NCI-H510A (cell line): ENCODE measurements around the gene NBPF11.
A peak's percentile ranks its signal among the peaks of the same experiment; 100 is the strongest.
"Not testable (repeated sequence)": the region's sequence is repeated elsewhere in the genome, so short reads cannot be mapped to it uniquely, and the experiment has no call there.

Experiments used
- DNase-seq: peaks from one replicate; lab custom pipeline; 2025; lab: John Stamatoyannopoulos, UW

The NBPF11 gene, protein sequence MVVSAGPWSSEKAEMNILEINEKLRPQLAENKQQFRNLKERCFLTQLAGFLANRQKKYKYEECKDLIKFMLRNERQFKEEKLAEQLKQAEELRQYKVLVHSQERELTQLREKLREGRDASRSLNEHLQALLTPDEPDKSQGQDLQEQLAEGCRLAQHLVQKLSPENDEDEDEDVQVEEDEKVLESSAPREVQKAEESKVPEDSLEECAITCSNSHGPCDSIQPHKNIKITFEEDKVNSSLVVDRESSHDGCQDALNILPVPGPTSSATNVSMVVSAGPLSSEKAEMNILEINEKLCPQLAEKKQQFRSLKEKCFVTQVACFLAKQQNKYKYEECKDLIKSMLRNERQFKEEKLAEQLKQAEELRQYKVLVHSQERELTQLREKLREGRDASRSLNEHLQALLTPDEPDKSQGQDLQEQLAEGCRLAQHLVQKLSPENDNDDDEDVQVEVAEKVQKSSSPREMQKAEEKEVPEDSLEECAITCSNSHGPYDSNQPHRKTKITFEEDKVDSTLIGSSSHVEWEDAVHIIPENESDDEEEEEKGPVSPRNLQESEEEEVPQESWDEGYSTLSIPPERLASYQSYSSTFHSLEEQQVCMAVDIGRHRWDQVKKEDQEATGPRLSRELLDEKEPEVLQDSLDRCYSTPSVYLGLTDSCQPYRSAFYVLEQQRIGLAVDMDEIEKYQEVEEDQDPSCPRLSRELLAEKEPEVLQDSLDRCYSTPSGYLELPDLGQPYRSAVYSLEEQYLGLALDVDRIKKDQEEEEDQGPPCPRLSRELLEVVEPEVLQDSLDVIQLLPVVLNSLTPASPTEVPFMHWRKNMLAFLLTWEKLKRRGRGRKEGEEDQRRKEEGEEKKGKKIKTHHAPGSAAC

DNA sequence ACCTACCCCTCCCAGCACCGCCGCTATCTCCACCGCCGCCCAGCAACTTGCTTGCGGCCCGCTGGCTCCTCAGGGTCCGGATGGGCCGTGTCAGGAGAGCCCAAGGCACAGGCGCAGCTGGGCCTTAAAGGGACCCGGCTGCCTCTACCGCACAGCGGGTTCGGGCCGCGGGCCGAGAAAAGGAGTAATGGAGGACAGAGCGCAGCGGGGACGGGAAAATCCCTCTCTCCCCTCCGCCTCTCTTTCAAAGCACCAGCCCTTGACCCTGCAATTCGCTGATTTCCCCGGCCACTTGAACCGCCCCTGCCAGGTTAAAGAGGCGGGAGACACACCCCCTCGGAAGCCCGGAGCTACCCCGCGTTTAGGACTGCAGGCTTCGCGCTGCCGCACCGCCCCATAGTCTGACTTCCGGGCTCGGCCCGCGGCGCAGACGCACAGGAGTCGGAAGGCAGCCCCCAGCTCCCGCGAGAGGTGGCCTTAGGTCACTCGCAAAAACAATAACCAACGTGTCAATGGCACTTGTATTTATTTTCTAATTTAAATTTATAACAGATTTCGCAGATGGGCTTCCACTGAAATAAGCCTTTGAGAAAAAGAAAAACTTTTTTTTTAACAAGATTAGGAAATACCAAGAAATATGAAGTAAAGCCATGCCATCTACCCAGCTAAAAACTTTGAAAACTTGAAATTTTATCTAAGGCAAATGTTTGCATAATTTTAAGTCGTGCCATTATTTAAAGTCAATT is at the start of gene NBPF11:
NBPF11 (minus strand) TSS at position 371 of the 746 bp plus-strand sequence. CDS start 25,278 bp downstream, outside the sequence.
- peak; percentile 76 for DNase-seq

DNA sequence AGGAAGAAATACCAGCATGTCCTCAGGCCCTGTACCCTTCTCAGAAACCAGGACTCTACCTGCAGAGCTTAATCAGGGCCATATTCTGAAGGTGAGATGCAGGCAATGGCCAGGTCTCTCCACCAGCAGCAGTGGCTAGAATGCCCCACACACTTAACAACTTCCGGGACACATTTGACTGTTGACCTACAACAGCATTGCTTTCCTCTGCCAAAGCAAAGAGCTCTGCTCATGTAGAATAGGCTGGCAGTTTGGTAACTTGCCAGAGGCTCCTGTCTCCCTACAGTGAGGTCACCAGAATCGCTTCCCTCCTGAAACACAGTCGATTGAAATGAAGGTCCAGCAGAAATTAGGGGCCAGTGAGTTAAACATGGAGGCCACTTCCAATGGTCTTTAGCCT is 45.3 kb upstream of the NBPF11 start:
- DNase-seq, result not testable (repeated sequence)

DNA sequence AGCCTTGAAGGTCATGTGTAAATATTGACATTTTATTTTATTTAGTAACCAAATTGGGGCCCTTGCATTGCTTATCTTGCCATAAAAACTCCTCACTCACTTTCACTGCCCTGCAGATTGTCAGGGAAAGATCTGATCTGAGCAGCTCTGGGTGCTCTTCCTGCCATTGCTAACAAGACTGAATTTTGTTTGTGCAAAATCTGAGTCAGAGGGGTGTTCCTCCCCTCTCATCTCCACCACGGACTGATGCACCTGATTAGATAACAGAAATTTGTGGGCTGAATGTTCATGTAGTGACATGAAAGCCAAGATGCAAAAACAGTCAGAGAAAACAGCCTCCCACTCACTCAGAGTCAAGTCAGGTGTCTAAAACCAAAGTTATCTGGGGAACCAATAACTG is 44.9 kb upstream of the NBPF11 start:
- not testable (repeated sequence) for DNase-seq

DNA sequence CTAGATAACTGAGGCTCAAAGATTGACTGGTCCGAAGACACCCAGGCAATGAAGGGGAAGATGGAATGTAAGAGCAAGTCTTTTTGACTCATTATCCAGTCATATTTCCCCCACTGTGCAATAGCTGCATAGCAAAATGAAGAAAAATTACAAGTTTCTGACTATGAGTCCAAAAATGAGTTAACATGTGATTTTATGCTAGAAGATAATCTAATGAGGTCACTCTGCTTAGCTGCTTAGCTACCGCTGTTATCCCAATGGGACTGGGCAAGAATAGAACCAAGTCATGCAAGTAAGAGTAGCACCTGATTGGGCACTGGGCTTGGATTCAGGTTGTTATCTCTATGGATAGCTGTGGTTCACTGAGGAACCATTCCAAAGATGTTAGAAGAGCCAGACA is 43.0 kb upstream of the NBPF11 start:
- DNase-seq, result not testable (repeated sequence)

DNA sequence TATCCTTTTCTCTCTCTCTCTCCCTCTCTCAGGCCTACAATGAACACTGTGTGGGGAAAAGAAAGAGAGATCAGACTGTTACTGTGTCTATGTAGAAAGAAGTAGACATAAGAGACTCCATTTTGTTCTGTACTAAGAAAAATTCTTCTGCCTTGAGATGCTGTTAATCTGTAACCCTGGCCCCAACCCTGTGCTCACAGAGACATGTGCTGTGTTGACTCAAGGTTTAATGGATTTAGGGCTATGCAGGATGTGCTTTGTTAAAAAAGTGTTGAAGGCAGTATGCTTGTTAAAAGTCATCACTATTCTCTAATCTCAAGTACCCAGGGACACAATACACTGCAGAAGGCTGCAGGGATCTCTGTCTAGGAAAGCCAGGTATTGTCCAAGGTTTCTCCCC is 36.7 kb upstream of the NBPF11 start:
- DNase-seq, result not testable (repeated sequence)

DNA sequence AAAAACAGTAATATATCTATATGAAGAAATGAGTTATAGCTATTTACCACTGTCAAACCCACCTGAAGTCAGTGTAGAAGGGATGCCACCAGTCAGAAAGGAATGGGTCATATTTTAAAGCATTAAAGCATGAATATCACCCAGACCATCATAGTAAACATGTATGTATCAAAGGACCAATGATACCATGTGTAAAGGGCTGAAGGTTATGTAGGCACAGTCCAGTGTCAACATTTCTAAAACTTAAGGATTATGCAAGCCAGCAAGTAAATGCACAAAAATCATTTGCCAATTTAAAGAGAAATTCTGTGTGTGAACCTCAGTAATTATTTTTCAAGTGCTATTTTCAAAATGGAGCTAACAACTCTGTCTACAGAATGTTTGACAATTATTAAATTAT is 26.6 kb upstream of the NBPF11 start:
- DNase-seq, result not testable (repeated sequence)

DNA sequence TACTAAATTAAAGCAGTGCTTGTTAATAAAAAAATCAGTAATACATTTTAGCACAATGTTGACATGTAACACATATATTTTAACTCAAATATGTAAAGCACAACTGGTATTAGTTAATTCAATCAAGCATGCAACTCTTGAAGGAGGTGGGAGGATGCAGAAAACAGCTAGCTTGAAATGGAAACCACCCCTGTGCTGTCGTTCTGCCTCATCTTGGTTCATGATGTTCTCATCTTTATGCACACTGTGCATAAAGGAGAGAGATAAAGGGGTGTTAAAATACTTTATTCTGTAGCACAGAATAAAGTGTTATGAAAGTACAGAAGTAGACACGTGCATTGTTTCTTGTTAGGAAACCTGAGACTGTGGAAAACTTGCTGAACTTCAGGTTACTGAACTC is 23.3 kb upstream of the NBPF11 start:
- DNase-seq, result not testable (repeated sequence)

DNA sequence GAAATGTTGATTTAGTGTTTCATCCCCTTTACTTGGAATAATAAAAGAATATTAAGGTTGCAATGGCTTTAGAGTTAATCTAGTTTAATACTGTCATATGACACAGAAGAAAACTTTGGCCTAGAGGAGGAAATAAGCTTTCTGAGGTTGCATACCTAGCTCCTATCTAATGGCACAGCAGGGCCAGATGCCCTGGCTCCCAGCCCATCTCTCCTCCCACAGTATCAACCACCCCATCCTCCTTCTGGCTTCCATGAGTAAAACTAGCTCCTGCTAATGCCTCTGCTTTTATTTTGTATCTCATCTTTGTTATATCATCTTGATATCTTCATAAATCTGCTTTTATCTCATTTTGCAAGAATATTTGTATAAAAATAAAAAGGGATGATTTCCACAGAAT is 19.9 kb upstream of the NBPF11 start:
- DNase-seq, result not testable (repeated sequence)

DNA sequence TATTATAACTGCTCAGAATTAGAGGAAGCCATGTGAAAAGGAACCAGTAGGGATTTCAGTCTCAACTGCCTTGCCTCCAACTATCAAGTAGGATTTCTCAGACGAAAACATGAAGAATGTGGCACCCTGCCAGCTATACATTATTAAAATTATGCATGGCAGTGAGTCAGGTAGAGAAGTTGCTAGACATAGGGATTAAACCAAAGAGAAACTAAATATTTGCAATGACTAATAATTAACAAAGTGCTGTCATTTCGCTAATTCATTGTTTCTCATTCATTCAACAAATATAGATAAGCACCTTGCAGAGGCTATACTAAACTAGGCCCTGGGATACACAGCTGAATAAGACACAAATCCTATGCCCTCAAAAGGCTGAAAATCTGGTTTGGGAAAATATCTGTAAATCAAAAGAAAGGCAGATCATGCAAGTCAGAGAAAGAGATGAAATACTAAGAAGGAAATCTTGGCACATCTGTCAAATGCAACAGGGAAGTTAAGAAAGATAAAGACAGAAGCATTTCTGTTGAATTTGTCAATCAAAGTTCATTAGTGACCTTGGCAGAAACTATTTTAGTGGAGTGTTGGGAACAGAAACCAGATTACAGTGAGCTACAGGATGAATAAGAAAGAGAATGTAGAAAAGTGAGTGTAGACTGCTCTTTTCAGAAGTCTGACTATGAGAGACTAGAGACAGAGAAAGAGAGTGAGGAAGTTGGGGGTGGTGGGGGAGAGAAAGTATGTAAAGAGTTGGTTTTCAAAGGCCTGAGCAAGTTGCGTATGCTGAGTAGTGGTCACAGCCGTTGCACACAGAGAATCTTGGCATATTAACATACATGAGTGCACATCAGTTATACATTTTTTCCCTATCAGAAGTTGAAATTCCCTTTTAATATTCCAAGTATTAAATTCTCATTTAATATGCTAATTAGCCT is 14.7 kb upstream of the NBPF11 start:
- DNase-seq, result no peak

DNA sequence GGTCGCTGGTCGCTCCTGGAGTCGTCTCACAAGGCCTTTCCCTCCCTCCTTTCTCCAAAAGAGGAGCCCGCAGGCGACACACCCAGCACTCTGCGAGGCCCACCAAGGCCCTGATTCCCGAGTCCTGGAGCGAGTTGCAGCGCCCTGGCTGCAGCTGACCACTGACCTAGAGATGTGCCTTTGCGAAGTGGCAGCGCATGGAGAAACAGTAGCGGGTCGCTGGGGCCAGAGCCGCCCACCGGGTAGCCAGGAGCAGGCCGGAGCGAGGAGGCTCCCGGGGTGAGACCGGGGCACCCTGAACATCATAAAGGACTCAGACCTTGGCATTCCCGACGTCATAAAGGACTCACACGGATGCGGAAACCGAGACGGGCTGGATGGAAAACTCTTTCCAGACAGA is 10.3 kb upstream of the NBPF11 start:
- no peak for DNase-seq

DNA sequence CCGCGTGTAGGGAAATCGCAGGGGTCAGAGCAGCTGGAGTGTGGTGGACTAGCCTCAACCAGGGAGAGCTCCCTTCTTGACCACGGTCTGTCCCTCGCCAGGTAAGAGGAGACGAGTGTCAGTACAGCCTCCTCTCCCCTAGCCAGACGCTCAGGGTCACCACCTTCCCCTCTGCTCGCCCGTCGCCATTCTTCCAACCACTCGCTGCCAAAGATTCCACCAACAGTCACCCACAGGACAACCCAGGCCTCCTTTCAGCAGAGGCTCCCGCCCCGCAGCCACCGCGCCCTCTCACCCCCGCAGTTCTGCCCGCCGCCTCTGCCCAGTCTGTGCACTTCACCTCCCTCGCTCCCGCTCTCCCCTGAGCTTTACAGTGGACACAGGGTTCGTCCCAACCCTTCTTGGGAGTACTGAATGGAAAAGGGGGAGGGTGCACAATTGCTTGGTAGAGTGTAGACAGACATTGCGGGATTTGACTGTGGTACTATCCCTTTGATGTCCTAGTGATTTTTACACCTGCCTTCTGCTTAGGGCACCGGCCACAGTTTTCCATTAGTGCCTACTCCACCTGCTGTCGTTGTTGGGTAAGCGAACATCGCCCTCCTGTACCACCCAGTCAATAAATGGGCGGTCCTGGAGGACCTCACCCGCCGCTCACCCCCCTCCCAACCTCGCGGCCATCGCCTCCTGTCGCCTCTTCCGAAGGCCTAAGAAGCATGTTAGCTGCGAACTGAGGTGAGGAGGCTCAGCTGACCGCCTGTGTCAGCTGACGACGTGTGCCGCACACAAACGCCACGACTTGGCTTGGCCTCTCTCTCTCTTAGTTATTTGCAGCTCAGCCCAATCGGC is 9.2 kb upstream of the NBPF11 start:
- DNase-seq, result no peak

DNA sequence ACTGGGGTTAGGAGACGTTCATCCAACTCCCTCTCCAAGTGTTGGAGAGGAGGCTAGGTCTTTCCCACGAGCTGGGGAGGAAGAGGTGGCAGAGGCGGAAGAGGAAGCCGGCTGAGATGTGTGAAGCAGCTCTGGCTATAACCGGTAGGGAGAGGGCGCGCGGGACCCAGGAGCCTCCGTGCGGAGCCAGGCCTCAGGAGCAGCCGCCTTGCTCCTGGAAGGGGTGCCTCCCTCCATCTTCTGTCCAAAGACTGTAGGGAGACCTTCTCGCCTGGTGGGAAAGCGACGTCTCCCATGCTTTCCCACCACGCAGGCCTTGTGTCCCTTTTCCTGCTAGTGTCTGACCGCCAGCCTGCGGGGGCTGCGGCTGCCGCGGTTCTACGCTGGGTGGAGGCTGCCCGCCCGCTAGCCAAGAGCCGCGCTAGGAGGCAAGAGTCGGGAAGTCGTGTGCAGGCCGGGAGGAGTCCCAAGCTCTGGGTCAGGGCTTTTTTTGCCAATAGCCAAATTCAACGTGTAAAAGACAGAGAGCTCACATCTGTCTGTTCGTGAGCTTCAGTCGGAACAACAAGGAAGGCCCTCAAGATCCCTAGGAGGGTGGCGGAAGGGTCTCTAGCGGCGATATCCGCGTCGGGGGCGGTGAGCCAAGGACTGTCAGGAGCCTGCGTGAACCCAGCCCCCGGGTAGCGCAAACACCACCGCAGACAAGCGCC is 8.4 kb upstream of the NBPF11 start:
- no peak for DNase-seq

DNA sequence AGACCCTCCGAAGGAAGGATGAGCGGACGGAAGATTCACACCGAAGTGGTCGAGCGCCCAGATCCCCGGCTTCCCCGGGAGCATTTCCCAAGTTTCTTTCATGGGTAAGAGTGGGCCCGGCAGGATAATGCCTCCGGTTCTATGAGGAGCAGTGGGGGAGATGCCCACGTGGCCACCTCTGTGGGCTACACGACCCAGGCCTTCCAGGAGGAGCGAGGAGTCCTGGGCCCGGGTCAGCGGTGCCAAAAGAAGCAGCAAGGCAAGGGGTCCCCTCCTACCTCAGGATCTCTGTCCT is 7.9 kb upstream of the NBPF11 start:
- no peak for DNase-seq

DNA sequence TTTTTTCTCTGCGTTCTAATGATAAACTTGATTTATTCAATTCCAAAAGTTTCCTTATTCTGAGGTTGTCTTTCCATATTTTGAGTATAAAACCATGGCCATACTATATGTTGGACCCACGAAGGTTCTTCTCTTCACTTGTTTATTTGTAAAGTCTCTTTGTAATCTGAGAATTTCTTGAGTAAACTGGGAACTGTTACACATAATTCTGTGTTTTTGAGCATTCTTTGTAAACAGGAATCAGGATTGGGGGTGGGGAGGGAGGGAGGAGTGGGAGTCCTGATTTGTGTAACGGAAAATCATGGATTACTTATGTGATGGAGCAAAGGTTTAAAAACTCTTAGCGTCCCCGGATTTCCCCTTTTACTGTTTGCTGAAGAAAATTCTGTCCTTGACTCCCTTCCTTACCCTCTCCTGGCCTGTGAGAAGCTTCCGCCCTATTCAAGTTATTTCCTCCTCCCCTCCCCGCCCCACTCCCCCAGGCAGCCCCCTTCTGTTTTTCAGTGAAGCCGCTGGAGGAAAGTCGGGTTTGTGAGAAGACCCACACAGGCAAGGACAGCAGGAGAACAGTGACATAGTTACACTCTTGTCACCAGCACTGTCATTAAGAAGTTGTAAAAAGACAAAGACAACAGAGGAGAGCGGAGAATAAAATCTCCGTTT is 6.4 kb upstream of the NBPF11 start:
- no peak for DNase-seq

DNA sequence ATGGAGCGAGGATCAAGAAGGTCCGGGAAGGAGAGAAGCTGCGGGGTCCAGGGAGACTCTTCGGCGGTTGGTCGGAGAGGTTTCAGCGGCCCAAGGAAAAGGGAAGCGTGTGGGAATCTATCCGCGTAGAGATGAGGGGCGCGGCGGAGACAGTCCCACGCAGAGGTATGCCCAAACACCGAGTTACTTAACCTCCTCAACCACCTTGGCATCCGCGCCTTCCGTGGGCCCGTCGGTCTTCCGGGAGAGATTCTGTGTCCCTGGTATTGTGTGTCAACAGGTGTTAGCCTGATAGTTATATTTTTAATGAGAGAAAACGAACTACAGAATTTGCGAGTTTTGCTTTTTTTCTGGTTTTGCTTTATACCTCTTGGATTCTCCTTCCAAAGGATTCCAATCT is 5.7 kb upstream of the NBPF11 start:
- DNase-seq, result not testable (repeated sequence)

DNA sequence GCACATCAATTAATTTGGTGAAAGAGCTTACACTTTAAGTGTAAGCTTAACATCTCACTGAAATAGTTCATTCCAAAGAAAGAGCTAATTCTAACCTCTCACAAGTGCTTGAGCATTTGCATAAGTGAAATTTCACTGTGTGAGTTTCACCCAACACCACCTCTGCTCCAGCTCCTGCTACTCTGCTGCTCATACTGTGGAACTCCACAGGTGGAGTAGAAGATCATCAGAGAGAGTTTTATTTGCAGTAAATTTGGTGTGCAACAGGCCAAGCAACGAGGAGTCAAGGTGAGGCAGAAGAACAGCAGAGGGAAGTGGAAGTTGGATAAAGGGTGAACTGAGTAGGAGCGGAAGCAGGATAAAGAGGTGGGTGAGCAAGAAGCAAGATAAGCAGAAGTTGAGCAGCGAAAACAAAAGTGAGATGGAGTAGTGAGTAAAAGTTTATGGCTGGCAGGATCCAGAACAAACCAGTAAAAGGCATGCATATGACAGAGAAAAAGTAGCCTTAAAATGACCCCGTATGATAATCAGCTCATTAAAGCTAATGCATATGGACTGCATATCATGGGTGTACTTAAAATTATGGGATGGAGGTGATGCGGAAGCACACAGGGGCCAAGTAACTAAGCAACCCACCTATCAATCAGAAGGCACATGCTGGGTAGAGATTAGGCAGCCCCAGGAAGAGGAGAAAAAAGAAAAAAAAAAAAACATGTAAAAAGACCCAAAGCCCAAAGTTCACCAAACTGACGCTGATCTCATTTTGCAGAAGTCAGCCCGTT is 3.6 kb upstream of the NBPF11 start:
- not testable (repeated sequence) for DNase-seq

DNA sequence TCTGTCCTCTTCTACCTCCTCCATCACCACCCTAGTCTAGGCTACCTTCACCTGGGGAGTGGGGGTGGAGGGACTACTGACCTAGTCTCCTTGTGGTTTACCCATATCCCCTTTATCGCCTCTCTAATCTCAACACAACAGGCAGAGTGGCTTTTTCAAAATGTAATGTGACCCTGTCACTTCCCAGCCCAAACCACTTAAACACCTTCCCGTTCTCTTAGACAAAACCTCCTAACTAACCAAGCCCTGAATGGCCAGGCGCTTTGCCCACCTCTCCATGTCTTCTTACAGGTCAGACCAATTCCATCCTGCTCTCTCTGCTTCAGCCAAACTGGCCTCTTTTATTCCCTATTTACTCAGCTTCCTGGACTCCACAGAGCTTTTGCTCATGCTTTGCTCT is 714 bp upstream of the NBPF11 start:
- not testable (repeated sequence) for DNase-seq

DNA sequence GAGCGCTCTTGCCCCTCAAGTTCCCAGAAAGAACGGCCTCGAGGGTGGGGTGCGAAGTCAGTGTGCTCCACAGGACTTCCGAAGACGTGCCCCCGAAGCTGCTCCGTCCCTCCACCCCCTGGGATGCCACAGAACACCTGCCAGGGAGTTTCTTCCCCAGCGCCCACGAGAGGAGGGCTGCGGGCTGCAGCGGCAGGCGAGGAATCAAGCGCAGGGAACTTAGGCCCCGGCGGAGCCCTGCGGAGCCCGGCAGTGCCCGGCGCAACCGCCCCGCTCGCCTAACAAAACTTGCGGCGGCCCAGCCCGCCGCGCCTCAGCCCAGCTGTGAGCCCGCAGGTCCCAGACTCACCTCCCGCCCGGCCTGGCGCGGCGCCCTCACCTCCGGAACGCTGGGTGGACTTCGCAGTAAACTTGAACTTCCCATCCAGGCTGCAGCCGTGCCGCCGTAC is 686 bp downstream of the NBPF11 start:
- DNase-seq, result peak; percentile 0
